Ecto neural progenitor cell (in vitro differentiated cells): ENCODE data around the gene TMEM89.
A peak's percentile ranks its signal among the peaks of the same experiment; 100 is the strongest.

Source experiments
- DNase-seq: peaks from one replicate; pipeline ENCODE4 v3.0.0-alpha.2; 2018; ENCODE audit warnings: low spot score

The TMEM89 gene

DNA sequence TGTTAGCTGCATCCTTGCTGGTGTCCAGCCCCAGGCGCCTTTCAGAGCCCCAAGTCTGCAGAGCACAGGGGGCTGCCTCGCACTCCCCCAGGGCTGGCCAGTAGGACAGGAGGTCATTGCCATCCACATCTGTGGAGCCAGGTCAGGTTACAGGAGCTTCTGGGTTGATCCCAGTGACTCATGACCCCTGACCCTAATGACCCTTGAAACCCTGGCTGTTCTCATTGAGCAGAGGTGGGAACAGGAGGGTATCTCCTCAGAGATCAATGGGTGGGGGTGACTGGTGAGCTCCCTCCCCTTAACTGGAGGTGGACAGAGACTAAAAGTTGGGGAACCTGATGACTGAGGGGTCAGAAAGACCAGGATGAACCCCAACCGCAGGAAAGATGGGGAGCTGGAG lies 19.8 kb upstream of the TMEM89 start:
- DNase-seq, result no peak

DNA sequence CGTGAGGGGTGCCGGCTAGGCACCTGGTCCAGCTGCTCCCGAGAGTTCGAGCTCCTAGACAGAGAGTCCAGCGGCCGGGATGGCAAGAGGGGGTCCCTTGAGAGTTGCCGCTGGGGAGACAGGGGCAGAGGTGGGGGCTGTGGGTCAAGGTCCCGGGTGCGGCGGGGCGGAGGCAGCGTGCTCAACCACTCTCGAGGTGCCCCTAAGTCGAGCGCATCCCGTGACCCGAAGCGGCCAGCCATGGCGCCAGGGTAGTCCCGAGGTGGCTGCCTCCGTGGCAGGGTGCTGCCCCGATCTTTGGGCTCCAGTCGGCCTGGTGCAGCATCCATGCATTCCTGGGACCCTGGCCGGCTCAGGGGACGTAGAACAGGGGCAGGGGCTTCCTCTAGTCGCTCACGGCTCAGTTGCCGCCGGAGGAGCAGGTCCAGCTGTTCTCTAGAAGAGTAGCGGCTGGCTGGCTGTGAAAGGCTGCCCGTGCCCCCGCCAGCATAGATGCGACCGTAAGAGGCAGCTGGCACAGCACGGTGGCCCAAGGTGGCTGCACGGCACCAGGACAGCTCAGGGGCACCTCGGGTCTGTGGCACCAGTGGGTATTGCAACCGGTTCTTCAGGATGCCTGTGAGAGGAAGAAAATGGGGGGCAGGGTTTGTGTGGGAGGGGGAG lies 18.5 kb upstream of the TMEM89 start:
- no peak for DNase-seq

DNA sequence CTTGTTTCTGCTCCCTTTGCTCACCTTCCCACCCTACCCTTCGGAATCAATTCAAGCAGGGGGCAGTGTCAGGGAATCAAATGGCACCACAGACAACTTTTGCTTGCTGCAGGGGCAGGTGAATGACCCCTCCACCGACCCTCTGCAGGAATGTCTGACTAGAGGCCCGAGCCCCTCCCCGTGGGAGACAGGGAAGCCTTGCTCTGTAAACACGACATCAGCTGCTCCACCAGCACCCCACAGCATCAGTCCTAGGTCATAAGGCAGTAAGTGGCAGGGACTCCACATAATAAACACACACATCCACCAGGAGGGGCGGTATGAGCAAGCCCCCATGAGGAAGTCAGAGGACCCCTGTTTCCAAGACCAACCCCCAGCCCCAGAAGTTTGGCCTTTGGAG lies 15.7 kb upstream of the TMEM89 start:
- no peak for DNase-seq

DNA sequence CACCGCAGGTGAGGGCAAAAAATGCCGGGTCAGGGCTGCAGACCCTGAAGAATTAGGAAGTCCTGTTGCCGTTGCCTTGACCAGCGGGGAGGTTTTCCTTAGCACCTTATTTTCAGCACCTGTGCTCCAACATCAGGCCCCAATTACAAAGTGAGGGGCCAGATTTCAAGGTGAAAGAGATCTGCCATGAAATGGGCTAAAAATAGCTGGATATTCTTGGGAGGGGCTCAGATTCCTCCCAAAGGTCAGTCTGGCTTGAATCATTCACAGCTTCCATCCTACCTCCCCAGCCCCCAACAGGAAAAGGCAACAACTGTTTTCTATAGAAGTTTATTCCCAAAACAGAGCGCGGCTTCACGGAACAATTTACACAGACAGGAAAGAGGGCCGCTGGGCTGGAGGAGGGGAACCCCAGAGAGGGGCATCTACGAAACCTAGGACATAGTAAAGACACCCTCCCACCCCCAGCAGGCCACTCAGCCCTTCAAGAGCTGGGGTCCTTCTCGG lies 14.6 kb upstream of the TMEM89 start:
- no peak for DNase-seq

DNA sequence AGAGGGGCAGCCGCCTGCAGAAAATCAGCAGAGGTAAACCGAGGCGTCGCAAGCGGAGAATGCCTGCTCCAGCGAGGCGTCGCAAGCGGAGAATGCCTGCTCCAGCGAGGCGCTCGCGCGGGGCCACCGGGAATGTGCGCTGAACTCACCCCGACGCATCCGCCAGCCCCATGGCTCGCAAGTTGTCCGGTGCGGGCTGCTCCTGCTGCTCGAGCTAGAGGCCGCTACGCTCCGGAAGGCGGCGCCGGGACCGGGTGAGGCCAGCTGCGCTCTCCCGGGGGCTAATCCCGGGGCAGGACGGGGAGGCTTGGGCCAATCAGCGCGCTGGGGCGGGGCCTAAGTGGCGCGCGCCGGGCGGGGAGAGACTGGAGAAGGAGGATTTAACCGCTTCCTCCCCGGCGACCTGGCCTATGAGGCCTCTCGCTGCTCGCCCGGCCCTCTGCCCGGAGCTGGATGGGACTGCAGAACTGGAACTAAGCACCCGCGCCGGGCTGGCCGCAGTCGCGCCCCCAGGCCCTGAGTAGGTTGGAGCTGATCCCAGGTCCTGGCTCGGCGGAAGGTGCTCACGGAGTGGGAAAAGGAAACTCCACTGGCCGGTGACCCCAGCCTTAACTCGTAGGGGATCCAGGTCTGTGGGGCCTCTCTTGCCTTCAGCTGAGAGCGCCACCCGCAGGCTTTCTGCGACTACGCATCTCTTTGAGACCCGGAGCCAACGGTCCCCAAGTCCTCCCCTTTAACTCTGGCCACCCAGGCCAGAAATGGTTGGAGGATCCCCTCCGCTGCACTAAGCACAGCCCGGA lies 13.9 kb upstream of the TMEM89 start, which contains the start of gene SLC26A6:
SLC26A6 (minus strand) TSS at position 240 of the 800 bp plus-strand sequence; CDS start at position 172, 68 bp downstream.
- DNase-seq, result peak; percentile 99

DNA sequence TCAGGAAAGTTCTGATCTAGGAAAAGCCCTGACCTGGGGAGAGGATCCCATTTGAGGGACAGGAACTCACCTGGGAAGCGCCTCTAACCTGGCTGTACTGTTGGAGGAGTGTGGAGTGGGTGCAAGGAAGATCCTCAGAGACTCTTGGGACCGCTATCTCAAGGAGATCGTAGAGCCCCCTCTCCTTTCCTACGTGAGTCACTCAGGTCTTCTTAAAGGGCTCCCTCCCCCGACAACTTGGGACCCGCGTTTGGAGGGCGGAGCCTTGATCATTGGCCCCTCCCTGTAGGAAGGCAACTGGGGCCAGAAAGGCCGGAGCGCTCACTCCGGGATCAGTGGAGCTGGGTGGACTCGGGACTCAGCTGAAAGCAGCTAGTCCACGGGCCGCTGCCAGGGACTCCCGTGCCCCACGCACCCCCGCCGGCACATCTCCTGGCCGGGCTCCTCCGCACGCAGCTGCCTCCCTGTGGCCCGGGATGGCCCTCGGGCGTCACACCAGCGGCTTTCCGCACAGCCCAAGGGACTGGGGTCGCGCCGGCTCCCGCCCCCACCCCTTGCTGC lies 13.2 kb upstream of the TMEM89 start:
- DNase-seq, result no peak

DNA sequence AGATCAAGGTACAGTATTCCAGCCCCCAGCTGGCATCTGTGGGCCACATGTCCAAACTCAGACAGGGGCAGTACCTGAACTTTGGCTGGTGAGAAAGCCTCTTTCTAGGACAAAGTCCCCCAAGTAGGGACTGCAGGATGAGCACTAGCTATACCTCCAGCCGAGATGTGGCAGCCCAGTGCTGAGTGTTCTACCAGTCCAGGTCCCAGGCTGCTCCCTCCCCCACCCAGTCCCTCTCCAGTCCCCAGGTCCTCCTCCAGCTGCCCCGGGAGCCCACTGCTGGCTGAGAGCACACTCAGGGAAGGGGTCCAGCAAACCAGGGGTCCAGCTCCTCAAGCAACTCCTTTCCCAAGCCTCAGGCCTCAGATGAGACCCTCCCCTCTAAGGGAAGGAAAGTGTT lies 12.2 kb upstream of the TMEM89 start:
- DNase-seq, result no peak

DNA sequence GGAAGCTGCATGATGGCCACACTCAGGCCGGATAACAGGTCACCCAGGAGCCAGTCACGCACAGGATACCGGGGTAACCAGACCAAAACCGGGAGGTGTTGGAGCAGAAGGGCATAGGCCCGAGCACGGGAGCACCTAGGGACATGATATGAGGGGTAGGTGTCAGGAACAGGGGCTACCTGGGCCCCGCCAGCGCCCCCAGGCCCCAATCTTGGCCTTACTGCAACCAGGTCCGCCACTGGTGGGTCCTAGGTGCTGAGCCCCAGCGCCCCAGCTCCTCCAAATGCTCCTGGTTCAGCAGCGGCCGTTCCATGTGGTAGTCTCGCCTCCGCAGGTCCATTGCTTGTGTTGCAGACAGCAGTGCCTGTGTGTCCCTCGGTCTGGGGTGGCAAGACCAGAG lies 11.7 kb upstream of the TMEM89 start:
- no peak for DNase-seq

DNA sequence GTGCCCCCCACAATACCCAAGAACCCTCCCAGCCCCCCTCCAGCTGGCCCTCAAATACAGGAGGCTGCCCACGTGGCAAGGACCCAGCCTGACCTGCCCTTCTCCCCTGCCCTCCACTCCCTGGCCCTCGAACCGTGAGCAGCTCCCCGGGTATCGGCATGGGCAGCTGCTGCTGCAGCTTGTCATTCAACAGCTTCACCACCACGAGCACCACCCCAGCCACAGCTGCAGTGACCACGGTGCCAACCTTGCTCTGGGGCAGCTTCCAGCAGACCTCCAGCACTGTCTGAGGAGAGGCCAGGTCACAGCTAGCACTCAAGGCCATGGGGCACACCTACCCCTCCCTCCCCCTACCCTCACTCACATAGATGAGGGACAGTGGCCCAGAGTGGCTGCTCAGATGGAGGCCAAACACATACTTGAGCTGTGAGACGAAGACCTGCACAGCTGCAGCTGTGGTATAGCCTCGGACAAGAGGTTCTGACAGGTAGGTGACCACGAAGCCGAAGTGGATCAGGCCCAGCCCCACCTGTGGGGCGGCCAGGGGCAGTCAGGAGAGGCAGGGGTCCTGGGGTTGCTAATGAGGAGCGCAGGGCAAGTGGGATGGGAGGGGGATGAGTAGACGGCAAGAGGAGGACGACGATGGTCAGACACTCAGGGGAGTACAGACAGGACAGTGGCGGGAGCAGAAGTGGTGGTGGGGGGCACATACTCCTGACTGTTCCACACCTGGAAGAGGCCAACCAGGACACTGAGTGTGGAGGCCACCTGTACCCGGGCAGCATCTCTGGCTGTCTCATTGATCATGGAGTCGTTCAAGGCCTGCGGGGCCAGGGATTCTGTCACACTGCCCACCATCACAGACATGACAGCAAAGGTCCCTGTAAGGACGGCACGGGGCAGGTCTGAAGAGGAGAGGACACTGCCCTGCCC lies 10.2 kb upstream of the TMEM89 start:
- no peak for DNase-seq

DNA sequence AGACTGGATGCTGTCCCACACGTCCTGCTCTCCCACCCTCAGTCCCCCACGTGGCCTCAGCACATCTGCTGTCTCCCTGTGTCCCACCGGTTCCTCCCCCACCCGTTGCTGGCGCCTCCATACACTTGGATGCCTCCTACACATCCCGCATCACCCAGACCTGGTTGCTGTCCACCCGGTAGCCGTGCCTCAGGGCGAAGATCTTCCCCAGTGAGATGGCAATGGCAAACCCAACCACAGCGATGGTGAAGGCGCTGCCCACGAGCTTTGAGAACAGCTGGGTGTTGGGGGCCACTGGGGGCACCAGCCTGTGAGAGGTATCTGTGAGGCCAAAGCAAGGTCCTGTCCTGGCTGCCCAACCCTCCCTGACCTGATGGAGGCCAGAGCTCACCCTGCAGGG lies 9.3 kb upstream of the TMEM89 start:
- no peak for DNase-seq

DNA sequence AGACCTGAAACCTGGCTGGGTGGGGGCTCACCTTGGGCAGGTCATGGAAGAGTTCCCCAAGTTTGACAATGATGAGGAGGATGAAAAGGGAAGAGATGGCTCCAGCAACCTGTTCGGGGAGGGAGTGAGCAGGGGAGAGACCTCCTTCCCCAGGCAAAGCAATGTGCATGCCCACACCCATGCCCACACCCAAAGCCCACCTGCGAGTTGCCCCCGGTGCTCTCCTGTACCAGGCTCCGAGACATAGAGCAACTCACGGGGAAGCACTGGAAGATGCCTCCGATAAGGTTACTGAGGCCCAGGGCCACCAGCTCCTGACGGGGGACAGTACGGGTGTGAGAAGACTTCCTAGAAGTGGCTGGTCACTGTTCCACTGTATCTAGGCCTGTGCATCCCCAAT lies 8.8 kb upstream of the TMEM89 start:
- no peak for DNase-seq

DNA sequence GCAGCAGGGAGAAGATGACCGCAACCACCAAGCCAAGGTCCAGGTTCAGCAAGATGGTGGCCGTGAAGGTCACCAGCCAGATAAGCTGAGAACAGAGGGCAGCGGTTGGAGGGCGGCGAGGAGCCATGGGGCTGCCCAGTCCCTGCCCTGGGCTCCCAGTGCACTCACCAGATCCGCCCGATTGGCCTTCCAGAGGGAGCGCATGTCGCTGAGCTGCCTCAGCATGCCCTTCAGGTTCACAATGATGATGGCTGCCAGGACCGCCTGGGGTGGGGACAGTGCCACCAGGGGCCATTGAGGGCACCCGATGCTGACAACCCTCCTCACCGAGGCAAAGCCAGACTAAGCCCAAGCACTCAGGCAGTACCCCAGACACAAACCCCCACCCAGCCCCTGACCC lies 8.3 kb upstream of the TMEM89 start:
- no peak for DNase-seq

DNA sequence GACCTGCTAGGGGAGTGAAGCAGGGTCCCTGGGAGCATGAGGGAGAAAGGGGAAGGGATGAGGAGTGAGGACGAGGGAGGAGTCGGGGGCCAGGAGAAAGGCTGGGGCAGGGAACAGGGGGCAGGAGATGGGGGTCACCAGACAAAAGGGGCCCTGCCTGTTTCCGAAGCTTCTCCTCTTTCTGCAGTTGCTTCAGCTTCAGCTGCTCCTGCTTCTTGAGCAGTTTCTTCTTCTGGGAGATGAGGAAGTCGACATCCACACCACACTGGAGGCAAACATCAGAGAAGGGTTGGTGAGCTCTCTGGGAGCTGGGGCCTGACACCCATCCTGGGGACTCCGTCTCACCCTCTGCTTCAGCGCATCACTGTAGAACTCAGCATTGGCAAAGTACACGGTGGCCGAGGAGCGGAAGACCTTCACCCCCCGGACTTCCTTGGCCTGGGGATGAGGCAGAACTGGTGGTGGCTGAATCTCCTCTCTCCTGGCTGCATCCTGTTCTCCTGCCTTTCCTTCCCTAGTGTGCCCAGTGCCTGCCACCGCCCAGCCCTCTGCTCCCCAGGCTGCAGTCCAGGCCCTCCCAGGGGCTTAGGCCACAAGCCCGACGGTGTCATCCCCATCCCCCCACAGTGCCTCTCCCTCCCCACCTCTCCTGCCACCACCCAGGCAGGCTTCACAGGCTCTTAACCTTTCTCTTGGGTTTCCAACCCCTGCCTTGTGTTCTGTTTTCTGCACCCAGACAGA lies 6.9 kb upstream of the TMEM89 start:
- no peak for DNase-seq

DNA sequence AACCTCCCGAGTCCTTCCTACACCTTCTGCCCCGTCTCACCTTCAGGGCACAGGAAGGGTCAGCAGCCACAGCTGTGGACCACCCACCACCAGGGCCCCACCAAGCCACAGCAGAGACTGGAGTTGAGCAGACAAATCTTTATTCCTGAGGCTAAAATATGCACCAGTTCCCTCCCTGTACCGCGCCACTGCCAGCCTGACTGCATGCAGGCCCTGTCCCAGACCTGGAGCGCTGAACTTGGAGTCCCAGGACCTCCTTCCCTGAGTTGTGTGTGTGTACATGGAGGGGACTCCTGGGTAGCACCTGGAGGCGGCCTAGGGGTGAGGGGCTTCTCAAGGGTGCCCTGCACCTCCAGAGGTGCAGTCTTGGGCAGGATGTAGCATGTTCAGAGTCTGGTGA lies 4.0 kb upstream of the TMEM89 start:
- DNase-seq, result no peak

DNA sequence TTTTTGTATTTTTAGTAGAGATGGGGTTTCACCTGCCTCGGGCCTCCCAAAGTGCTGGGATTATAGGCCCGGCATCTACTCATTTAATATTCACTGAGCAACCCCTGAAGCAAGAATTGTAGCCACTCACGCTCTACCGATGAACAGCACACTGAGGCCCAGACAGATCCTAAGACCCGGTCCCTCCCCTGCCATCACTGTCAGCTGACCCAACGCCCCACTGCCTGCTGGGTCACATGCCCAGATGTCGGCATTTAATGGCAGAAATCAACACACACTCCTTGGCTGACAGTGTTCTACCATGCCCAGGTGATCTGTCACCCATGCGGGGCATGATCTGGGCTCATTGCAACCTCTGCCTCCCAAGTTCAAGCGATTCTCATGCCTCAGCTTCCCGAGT lies 3.2 kb upstream of the TMEM89 start:
- DNase-seq, result no peak

DNA sequence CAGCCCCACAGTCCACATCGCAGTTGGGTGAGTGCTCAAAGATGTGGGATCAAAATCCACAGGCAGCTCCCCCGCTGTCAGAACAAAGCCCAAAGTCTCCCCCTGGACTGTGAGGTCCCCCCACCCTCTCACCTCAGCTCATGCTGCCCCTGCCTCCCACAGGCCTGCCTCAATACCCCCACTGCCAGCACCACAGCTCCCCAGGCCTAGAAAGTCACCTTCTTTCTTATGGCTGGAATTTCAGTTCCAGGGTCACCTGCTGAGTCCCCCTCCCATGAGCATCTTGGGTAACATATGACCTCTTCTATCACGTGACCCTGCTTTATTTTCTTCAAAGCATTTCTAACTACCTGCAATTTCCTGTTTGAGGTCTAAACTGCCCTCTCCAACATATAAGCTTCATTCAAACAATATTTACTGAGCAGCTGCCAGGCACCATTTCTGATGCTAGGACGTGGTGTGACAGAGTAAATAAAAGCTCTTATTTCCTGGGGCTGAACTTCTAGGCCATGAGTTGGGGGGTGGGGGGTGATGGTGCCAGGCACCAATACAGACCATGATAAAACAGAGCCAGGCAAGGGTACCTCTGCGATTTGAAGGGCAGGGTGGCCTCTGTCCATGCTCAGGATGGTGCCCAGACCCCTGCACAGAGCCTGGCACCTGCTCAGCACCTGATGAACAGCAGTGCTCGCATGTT lies 2.4 kb upstream of the TMEM89 start:
- no peak for DNase-seq

DNA sequence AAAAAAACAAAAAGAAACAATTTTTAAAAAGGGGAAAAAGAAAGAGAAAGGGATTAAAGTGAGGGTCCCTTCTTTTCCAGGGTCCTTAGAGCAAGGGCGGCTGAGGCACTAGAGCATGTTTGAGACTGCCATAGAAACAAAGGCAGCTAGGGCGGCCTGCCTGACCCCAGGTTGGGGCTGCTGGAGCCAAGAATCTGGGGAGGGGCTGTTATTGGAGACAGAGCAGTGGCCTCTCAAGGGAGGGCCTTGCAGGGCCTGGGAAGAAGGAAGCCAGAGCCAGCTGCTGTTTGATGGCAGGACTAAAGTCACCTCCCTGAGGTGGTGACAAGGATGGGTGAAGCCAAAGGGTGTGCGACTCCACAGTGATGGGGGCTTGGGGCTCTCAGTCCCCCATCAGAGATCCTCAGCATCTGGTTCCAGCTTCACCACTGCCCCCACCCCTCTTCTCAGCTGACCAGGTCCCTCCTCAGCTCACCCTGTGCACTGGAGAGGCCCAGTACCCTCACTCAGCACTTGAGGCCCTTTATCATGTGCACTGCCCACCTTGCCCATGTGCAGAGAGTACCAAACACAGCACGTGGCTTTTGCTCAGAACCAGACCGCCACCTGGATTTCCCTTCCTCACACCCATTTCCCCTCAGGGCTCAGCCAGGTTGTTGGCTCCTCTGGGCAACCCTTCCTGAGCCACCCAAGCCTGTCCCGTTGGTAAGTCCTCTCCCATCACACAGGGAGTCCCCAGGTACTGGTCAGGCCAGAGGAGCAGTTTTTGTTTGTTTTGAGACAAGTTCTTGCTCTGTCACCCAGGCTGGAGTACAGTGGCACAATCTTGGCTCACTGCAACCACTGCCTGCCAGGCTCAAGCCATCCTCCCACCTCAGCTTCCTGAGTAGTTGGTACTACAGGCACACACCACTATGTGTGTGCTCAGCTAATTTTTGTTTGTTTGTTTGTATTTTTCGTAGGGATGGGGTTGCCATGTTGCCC lies 1.7 kb downstream of the TMEM89 start:
- DNase-seq, result peak; percentile 65

DNA sequence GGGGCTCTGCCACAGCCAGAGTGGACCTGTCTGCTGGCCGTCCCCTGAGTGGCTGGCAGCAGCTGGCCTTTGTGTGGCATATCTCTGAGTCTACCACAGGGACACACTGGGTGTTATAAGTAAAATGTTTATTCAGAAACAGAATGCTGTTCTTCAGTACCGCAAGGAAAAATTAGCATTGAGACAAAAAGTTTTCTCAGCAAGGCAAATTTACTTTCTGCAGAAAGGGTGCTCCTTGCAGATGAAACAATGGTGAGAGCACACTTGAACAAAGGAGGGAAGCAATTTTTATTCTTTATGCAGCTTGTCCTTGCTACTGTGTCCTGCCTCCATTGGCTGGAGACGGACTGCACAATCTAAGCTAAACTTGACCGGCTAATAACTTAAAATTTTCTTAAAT lies 4.0 kb downstream of the TMEM89 start:
- no peak for DNase-seq

DNA sequence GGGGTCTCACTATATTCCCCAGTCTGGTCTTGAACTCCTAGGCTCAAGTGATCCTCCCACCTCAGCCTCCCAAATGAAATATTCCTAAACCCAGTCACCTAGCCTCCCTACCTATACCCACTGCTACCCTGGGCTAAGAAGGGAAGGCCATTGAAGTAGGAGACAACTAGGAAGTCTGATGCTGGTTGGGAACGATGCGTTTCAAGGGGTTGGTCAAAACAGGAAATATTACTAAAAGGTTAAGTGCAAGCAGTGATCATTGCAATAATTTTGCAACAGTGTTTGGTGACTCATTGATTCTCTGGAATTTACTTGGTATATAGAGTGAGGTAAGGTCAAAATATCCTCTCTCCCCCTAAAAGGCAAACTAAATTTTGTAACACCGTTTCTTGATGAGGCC lies 7.5 kb downstream of the TMEM89 start:
- DNase-seq, result no peak

DNA sequence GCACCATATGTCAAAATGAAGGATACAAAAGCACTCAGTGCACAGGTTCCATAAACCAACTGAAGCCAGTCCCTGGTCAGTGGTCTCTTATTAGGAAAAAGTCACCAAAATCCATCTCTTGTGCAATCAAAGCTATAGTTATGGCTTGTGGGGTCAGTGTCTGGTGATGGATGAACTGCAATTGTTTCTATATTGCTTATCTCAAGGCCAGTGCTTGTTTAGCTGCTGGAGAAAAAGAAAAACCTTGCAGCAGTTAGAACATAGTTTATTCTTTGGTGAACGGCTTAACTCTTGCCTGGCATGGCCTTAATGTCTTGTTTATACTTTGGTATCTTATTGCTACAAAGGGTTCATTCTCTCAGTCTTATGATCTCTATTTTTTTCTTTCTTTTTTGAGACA lies 9.3 kb downstream of the TMEM89 start:
- DNase-seq, result no peak
